K562 (cell line): ENCODE results near the gene ATE1. TPM values are rescaled to one million over a fixed set of nuclear protein-coding genes. Genes with fewer than 3 reads are reported as not detected.

Source experiments
- ATAC-seq: fragments of 200-7000 bp; cut with Tn5 transposase; 3 replicates; pipeline ENCODE4 v1.9.1; 2020; ENCODE audit warnings: moderate library complexity
- BruUV-seq: library from RNA; stranded (reverse); fragments of 400-500 nt; replicated peaks from 2 replicates; lab custom pipeline; 2021; lab: Mats Ljungman, UMichigan
- CTCF ChIA-PET: fragments of 300-600 bp; formaldehyde crosslinking; extraction: SDS; loops from one replicate; lab custom pipeline; 2021; ENCODE audit warnings: low intra/inter-chr PET ratio; lab: Yijun Ruan, JAX
- POLR2A ChIA-PET: fragments of 300-600, 350-650 bp; sonication (Branson Sonifier 250); formaldehyde crosslinking; extraction: SDS; loops from one replicate; lab custom pipeline; 2021; ENCODE audit warnings: antibody characterized with exemption, inconsistent platforms; lab: Yijun Ruan, JAX
- DNase-seq, 4 experiments: peaks; one replicate each; pipeline versions ENCODE4 v3.0.0 to v3.0.0-alpha.2; 2011 to 2018; ENCODE audit warnings: low spot score in 3 of 4, mixed read lengths in 3 of 4; ENCODE audit errors: extremely low read depth in 1 of 4
- FAIRE-seq: peaks from 2 replicates; lab custom pipeline; 2011; peaks lifted over from hg19 to GRCh38; lab: Jason Lieb, UNC
- H2AFZ ChIP-seq: 2 replicates; pipeline ENCODE4 v1.6.0; 2011; ENCODE audit warnings: low read depth, low read length, control low read depth, inconsistent platforms
- H3K27ac ChIP-seq: fragments of 200-600 bp; 3 replicates; pipeline ENCODE4 v1.8.0; 2011; ENCODE audit warnings: low read depth, mild to moderate bottlenecking, control low read depth, inconsistent platforms, low read length, moderate library complexity, mixed read lengths; ENCODE audit errors: extremely low read depth
- H3K27me3 ChIP-seq, 2 experiments: fragments of 300-600 bp in 1 of 2; 2 replicates in 1 of 2; 3 replicates in 1 of 2; pipeline versions ENCODE4 v1.6.0 to v1.8.0; 2011; ENCODE audit warnings: inconsistent platforms in 2 of 2, low read length in 2 of 2, mild to moderate bottlenecking in 1 of 2, mixed read lengths in 1 of 2, moderate library complexity in 1 of 2; ENCODE audit not compliant: control insufficient read depth in 2 of 2, insufficient read depth in 2 of 2
- H3K36me3 ChIP-seq: fragments of 300-600 bp; 3 replicates; pipeline ENCODE4 v1.8.0; 2011; ENCODE audit warnings: mild to moderate bottlenecking, low read length, inconsistent platforms; ENCODE audit not compliant: control insufficient read depth, insufficient read depth
- H3K4me1 ChIP-seq, 2 experiments: fragments of 200-600 bp in 1 of 2; replicated peaks in 1 of 2; 2 replicates in 1 of 2; 3 replicates in 1 of 2; pipeline versions ENCODE4 v1.5.1 to v1.8.0; 2011; ENCODE audit warnings: inconsistent platforms in 2 of 2, low read length in 2 of 2, mild to moderate bottlenecking in 1 of 2, mixed read lengths in 1 of 2, moderate library complexity in 1 of 2; ENCODE audit not compliant: control insufficient read depth in 2 of 2, insufficient read depth in 2 of 2
- H3K4me2 ChIP-seq: 2 replicates; pipeline ENCODE4 v1.6.1; 2011; ENCODE audit warnings: low read length, control low read depth, inconsistent platforms, mixed read lengths; ENCODE audit not compliant: insufficient read depth
- H3K4me3 ChIP-seq: fragments of 200-600 bp; sonication (generic), shearing (Covaris generic); 2 replicates; pipeline ENCODE4 v1.5.1; 2016; ENCODE audit warnings: control low read depth, inconsistent platforms
- H3K79me2 ChIP-seq: fragments of 200-600 bp; 3 replicates; pipeline ENCODE4 v1.8.0; 2011; ENCODE audit warnings: low read length, inconsistent platforms; ENCODE audit not compliant: control insufficient read depth, insufficient read depth
- H3K9ac ChIP-seq, 2 experiments: 2 replicates each; pipeline versions ENCODE4 v1.6.0 to v1.6.1; 2011; ENCODE audit warnings: low read depth in 2 of 2, low read length in 2 of 2, control low read depth in 1 of 2, inconsistent platforms in 1 of 2, mild to moderate bottlenecking in 1 of 2, mixed read lengths in 1 of 2; ENCODE audit not compliant: insufficient read depth in 1 of 2
- H3K9me1 ChIP-seq: one replicate; pipeline ENCODE4 v1.6.0; 2011; ENCODE audit warnings: inconsistent platforms, mild to moderate bottlenecking, low read length, moderate library complexity; ENCODE audit not compliant: control insufficient read depth, insufficient read depth
- H3K9me3 ChIP-seq: replicated peaks from 2 replicates; pipeline ENCODE4 v1.5.1; 2011; ENCODE audit warnings: low read depth, low read length, inconsistent platforms; ENCODE audit not compliant: control insufficient read depth, insufficient read depth
- H4K20me1 ChIP-seq: replicated peaks from 2 replicates; pipeline ENCODE4 v1.6.1; 2011; ENCODE audit warnings: low read length, inconsistent platforms, mixed read lengths; ENCODE audit not compliant: control insufficient read depth, insufficient read depth
- BHLHE40 ChIP-seq: IDR thresholded peaks from 2 replicates; pipeline ENCODE4 v1.6.1; 2011; ENCODE audit warnings: low read length, improper control_type of control experiment
- ETV6 ChIP-seq, 3 experiments: fragments of 150-350 bp in 1 of 3; sonication (generic) in 1 of 3; formaldehyde crosslinking in 1 of 3; IDR thresholded peaks; 2 replicates each; pipeline versions ENCODE4 v1.6.1 to v1.8.0; 2014 to 2022; ENCODE audit warnings: borderline replicate concordance in 2 of 3, low read depth in 2 of 3, antibody characterized with exemption in 1 of 3, low read length in 1 of 3, mild to moderate bottlenecking in 1 of 3, missing genetic modification reagents in 1 of 3
- EWSR1 ChIP-seq: fragments of 450-650 bp; IDR thresholded peaks from 2 replicates; pipeline ENCODE4 v1.6.1; 2018; ENCODE audit warnings: borderline replicate concordance, mild to moderate bottlenecking, low read depth, moderate library complexity; ENCODE audit not compliant: partially characterized antibody
- GATAD2A ChIP-seq: fragments of 450-650 bp; IDR thresholded peaks from 2 replicates; pipeline ENCODE4 v1.6.1; 2017
- MBD2 ChIP-seq: sonication (generic); IDR thresholded peaks from 2 replicates; pipeline ENCODE4 v1.6.1; 2016; ENCODE audit warnings: low read depth, borderline replicate concordance
- PTBP1 ChIP-seq: fragments of 200-400 bp; formaldehyde crosslinking; IDR thresholded peaks from 2 replicates; pipeline ENCODE4 v1.6.1; 2017; ENCODE audit warnings: low read depth, low read length
- ZNF133 ChIP-seq: fragments of 250-450 bp; sonication (Bioruptor Pico); IDR thresholded peaks from 2 replicates; pipeline ENCODE4 v1.4.0; 2020; ENCODE audit warnings: mild to moderate bottlenecking
- ZNF3 ChIP-seq: fragments of 250-450 bp; sonication (Bioruptor Pico); IDR thresholded peaks from 2 replicates; pipeline ENCODE4 v1.5.0; 2021; ENCODE audit warnings: mild to moderate bottlenecking, moderate library complexity
- WGBS: fragments of 100-300 bp; shearing (Covaris generic); methylation state at CpG from one replicate; pipeline ENCODE4 v1.1.6; 2016; ENCODE audit warnings: low coverage, mixed read lengths; ENCODE audit not compliant: insufficient coverage; ENCODE audit errors: missing lambda C conversion rate; 5-methylcytosine and 5-hydroxymethylcytosine counted together
- in situ Hi-C: fragments of 300-500 bp; cut with MboI; formaldehyde crosslinking; loops from 4 replicates; pipeline ENCODE4 v1.15.0; 2018; ENCODE audit warnings: inconsistent platforms, mixed read lengths
- intact Hi-C: fragments of 100-400 bp; cut with micrococcal nuclease; formaldehyde crosslinking; loops from 2 replicates; pipeline ENCODE4 v1.14.2; 2022
- polyA plus RNA-seq, 8 experiments: library from polyadenylated mRNA; depleted of rRNA in 4 of 8; stranded (reverse) in 5 of 8; unstranded in 3 of 8; fragments of >200 nt; fragmentation: Nextera tagmentation in 2 of 8; fragmentation: Illumina TruSeq in 1 of 8; extraction: Ambion mirVana in 2 of 8; extraction: Trizol in 1 of 8; gene quantifications; 2 replicates each; pipeline versions ENCODE4 v1.2.1 to v1.2.3, GENCODE V29; 2011 to 2014; ENCODE audit warnings: inconsistent platforms in 1 of 8, missing spikeins in 1 of 8
- total RNA-seq, 7 experiments: library from RNA; depleted of rRNA in 6 of 7; stranded (reverse); fragments of >200 nt in 6 of 7; fragmentation: Illumina TruSeq in 2 of 7; extraction: Trizol in 2 of 7; gene quantifications; 2 replicates each; pipeline versions ENCODE4 v1.2.1 to v1.2.3, GENCODE V29; 2011 to 2021; ENCODE audit warnings: low replicate concordance in 1 of 7
- TF ChIP-seq, protein P1 (sequence below): fragments of 200-400 bp; formaldehyde crosslinking; IDR thresholded peaks from 2 replicates; pipeline ENCODE4 v1.6.1; 2017; ENCODE audit warnings: mild to moderate bottlenecking, low read depth, low read length, moderate library complexity
- TF ChIP-seq, protein P2 (sequence below): fragments of 450-650 bp; formaldehyde crosslinking; IDR thresholded peaks from 2 replicates; pipeline ENCODE4 v1.4.0; 2022; ENCODE audit warnings: missing genetic modification characterization
- TF ChIP-seq, protein P3 (sequence below): fragments of 250-450 bp; sonication (Bioruptor Pico); IDR thresholded peaks from 2 replicates; pipeline ENCODE4 v1.8.0; 2021; ENCODE audit warnings: borderline replicate concordance, mild to moderate bottlenecking, moderate library complexity; ENCODE audit not compliant: poor library complexity, severe bottlenecking

The ATE1 gene
- total and polyA plus RNA-seq, 9 of the 15 experiments (the other 6 are each of a cell fraction or from before 2014, with no cell fraction given), result 3.0 to 14.2 (median 8.8) TPM

DNA sequence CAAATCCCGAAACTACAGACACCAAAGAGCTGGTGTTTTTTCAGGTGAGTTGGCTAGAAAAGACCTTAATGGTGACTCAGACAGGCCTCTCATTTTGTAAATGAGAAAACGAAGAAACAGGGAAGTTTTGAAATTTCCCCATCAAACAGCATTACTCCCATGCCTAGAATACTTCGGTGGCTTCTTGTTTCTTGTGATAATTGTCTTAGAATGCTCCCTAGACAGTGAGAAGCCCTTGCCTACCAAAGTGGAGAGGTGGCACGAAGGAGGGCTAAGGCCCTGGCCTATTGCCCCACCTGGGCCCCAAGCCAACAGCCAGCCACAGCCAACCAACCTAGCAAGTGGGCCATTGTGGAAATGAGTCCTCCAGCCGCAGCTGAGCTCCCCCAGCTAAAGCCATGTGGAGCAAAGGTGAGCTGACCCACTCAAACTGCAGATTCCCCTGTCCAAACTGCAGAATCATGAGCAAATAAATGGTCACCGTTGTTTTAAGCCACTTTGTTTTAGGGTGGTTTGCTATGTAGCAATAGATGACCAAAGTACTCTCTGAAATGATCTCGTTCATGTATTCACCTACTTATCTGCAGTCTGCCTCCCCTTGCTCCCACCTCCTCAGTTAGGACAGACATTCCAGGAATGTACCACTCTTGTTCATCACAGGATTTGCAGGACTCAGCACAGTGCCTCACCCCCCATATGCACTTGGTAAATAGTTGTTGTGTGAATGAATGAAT, 231.9 kb downstream of the ATE1 start:
- H3K27ac ChIP-seq, result no peak overlapping the region
- ChIA-PET CTCF (no interaction called here), POLR2A (no interaction called here)
- H3K79me2 ChIP-seq, result no peaks in the 10 kb centered on the region
- no TSS peak for BruUV-seq
- H3K9ac ChIP-seq, result no peak overlapping the region
- H3K4me3 ChIP-seq, result no peak overlapping the region
- no peaks in the 10 kb centered on the region; a peak in 1 of 5 replicates for H3K4me1 ChIP-seq
- H3K27me3 ChIP-seq, result peaks cover 0 to 4% of the 10 kb centered on the region in 2 experiments; a peak in 1 of 5 replicates
- in situ Hi-C loops, result no loop called here
- no peaks in the 10 kb centered on the region for H3K9me3 ChIP-seq
- no peaks in the 10 kb centered on the region for H3K36me3 ChIP-seq
- no peak overlapping the region for H2AFZ ChIP-seq
- 2% methylated on average over 7 of the region's 7 CpGs for WGBS
- DNase-seq (no peak), FAIRE-seq (no peak), ATAC-seq (no peak)
- intact Hi-C loops, result no loop called here
- no peaks in the 10 kb centered on the region for H3K9me1 ChIP-seq
- no peak overlapping the region for H3K4me2 ChIP-seq
- TF ChIP-seq ZNF133 (CRISPR knock-in tag), result no peak
- TF ChIP-seq, protein P1, sequence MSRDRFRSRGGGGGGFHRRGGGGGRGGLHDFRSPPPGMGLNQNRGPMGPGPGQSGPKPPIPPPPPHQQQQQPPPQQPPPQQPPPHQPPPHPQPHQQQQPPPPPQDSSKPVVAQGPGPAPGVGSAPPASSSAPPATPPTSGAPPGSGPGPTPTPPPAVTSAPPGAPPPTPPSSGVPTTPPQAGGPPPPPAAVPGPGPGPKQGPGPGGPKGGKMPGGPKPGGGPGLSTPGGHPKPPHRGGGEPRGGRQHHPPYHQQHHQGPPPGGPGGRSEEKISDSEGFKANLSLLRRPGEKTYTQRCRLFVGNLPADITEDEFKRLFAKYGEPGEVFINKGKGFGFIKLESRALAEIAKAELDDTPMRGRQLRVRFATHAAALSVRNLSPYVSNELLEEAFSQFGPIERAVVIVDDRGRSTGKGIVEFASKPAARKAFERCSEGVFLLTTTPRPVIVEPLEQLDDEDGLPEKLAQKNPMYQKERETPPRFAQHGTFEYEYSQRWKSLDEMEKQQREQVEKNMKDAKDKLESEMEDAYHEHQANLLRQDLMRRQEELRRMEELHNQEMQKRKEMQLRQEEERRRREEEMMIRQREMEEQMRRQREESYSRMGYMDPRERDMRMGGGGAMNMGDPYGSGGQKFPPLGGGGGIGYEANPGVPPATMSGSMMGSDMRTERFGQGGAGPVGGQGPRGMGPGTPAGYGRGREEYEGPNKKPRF, result no peak
- TF ChIP-seq GATAD2A, result no peak
- no peak for TF ChIP-seq PTBP1
- TF ChIP-seq, protein P2, sequence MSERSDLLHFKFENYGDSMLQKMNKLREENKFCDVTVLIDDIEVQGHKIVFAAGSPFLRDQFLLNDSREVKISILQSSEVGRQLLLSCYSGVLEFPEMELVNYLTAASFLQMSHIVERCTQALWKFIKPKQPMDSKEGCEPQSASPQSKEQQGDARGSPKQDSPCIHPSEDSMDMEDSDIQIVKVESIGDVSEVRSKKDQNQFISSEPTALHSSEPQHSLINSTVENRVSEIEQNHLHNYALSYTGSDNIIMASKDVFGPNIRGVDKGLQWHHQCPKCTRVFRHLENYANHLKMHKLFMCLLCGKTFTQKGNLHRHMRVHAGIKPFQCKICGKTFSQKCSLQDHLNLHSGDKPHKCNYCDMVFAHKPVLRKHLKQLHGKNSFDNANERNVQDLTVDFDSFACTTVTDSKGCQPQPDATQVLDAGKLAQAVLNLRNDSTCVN, result no peak
- TF ChIP-seq ZNF3 (CRISPR knock-in tag), result no peak
- TF ChIP-seq, protein P3, sequence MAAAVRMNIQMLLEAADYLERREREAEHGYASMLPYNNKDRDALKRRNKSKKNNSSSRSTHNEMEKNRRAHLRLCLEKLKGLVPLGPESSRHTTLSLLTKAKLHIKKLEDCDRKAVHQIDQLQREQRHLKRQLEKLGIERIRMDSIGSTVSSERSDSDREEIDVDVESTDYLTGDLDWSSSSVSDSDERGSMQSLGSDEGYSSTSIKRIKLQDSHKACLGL (CRISPR knock-in tag), result no peak
- no peak for TF ChIP-seq BHLHE40
- no peak for TF ChIP-seq EWSR1
- TF ChIP-seq ETV6 (IDR thresholded peaks at IDR 0.05; ENCODE audit: borderline replicate concordance in 1 of 2, low read depth in 2 of 2, low read length in 1 of 2), result no peak
- no peak for TF ChIP-seq ETV6 (CRISPR knock-in tag; IDR thresholded peaks at IDR 0.05; ENCODE audit: borderline replicate concordance)
- TF ChIP-seq MBD2, result no peak
- no peaks in the 10 kb centered on the region for H4K20me1 ChIP-seq
